Neutrophil (primary cell): ENCODE results near the gene SMARCA5.

ENCODE experiments used
- H3K27ac ChIP-seq: fragments of 200-600 bp; sonication (generic); 2 replicates; pipeline ENCODE4 v1.5.1; 2016; ENCODE audit warnings: mild to moderate bottlenecking, moderate library complexity
- H3K27me3 ChIP-seq: fragments of 200-600 bp; sonication (generic); 2 replicates; pipeline ENCODE4 v1.6.0; 2016; ENCODE audit warnings: mild to moderate bottlenecking
- H3K36me3 ChIP-seq: fragments of 200-600 bp; sonication (generic); 2 replicates; pipeline ENCODE4 v1.5.1; 2017
- H3K4me1 ChIP-seq, 2 experiments: fragments of 200-600 bp in 1 of 2; sonication (generic) in 1 of 2; 1 replicate in 1 of 2; 2 replicates in 1 of 2; pipeline versions ENCODE4 v1.5.1 to v1.6.1; 2013 to 2016; ENCODE audit warnings: low read depth in 1 of 2, low read length in 1 of 2, mild to moderate bottlenecking in 1 of 2, moderate library complexity in 1 of 2; ENCODE audit not compliant: control insufficient read depth in 1 of 2, insufficient read depth in 1 of 2
- H3K4me3 ChIP-seq, 2 experiments: fragments of 200-600 bp in 1 of 2; sonication (generic) in 1 of 2; 1 replicate in 1 of 2; 2 replicates in 1 of 2; pipeline ENCODE4 v1.5.1; 2013 to 2016; ENCODE audit warnings: low read depth in 1 of 2, low read length in 1 of 2, mild to moderate bottlenecking in 1 of 2, moderate library complexity in 1 of 2
- H3K9me3 ChIP-seq: fragments of 200-600 bp; sonication (generic); 2 replicates; pipeline ENCODE4 v1.5.1; 2016
- TF ChIP-seq, protein P1 (sequence below): fragments of 200-600 bp; sonication (generic); IDR thresholded peaks from 2 replicates; pipeline ENCODE4 v1.5.1; 2016; ENCODE audit warnings: antibody characterized with exemption

SMARCA5 gene

DNA sequence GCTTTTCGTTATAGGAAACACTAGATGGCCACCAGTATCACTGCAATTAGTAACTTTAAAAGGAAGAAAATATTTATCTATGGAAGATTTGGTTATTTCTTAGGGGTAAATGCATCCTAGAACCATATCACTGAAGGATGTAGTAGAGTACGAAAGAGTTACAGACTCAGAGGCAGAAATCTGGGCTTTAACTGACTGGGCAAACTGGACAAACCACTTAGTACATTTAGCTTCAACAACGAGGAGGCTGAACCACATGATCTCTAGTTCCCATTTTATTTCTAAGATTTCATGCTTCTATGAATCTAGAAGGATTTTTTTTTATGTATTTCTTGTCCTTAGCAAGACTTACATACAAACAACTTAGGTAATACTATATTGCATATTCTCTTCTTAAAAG is 93.0 kb downstream of the SMARCA5 start:
- no peak overlapping the region for H3K4me3 ChIP-seq
- H3K9me3 ChIP-seq, result no peaks in the 10 kb centered on the region
- TF ChIP-seq, protein P1, sequence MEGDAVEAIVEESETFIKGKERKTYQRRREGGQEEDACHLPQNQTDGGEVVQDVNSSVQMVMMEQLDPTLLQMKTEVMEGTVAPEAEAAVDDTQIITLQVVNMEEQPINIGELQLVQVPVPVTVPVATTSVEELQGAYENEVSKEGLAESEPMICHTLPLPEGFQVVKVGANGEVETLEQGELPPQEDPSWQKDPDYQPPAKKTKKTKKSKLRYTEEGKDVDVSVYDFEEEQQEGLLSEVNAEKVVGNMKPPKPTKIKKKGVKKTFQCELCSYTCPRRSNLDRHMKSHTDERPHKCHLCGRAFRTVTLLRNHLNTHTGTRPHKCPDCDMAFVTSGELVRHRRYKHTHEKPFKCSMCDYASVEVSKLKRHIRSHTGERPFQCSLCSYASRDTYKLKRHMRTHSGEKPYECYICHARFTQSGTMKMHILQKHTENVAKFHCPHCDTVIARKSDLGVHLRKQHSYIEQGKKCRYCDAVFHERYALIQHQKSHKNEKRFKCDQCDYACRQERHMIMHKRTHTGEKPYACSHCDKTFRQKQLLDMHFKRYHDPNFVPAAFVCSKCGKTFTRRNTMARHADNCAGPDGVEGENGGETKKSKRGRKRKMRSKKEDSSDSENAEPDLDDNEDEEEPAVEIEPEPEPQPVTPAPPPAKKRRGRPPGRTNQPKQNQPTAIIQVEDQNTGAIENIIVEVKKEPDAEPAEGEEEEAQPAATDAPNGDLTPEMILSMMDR, result no peak

More for the DNA sequence above, 93.0 kb downstream of the SMARCA5 start:
- H3K27me3 ChIP-seq, result no peaks in the 10 kb centered on the region
- H3K36me3 ChIP-seq, result no peaks in the 10 kb centered on the region
- no peaks in the 10 kb centered on the region for H3K4me1 ChIP-seq
- H3K27ac ChIP-seq, result no peak overlapping the region
